ENCODE data around the gene KATNAL1.

KATNAL1 gene

DNA sequence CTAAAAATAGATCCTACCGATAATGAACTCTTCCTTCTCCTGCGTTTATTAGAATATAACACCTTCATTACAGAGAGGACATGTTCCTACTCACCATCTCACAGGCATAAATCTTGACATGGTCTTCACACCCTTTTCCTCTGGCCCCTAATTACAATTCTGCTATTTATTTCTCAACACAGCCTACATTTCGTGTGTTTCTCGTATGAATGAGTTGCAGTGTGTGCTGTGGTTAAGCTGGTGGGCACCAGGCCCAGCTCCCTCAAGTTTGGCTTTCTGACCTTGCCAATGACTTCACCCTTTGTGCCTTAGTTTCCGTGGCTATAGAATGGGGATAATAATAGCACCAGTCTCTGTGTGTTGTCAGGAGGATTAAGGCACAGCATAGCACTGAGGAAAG is 12.3 kb upstream of the KATNAL1 start:
- TF ChIP-seq, protein P1, sequence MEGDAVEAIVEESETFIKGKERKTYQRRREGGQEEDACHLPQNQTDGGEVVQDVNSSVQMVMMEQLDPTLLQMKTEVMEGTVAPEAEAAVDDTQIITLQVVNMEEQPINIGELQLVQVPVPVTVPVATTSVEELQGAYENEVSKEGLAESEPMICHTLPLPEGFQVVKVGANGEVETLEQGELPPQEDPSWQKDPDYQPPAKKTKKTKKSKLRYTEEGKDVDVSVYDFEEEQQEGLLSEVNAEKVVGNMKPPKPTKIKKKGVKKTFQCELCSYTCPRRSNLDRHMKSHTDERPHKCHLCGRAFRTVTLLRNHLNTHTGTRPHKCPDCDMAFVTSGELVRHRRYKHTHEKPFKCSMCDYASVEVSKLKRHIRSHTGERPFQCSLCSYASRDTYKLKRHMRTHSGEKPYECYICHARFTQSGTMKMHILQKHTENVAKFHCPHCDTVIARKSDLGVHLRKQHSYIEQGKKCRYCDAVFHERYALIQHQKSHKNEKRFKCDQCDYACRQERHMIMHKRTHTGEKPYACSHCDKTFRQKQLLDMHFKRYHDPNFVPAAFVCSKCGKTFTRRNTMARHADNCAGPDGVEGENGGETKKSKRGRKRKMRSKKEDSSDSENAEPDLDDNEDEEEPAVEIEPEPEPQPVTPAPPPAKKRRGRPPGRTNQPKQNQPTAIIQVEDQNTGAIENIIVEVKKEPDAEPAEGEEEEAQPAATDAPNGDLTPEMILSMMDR (IDR thresholded peaks at IDR 0.05; ENCODE audit: extremely low read depth, missing control alignments) = no peak
- no peak for DNase-seq (ENCODE audit: low spot score)

- no peak for DNase-seq (ENCODE audit: low spot score)
- TF ChIP-seq, protein P1 (IDR thresholded peaks at IDR 0.05; ENCODE audit: extremely low read depth, missing control alignments) = no peak
Measured at GRCh38 chr13:30319130-30319529, 11.8 kb upstream of the KATNAL1 start.

- DNase-seq (ENCODE audit: low spot score) = no peak
- TF ChIP-seq, protein P1 (IDR thresholded peaks at IDR 0.05; ENCODE audit: extremely low read depth, missing control alignments) = no peak
Measured at GRCh38 chr13:30318026-30318425, 10.7 kb upstream of the KATNAL1 start.

DNA sequence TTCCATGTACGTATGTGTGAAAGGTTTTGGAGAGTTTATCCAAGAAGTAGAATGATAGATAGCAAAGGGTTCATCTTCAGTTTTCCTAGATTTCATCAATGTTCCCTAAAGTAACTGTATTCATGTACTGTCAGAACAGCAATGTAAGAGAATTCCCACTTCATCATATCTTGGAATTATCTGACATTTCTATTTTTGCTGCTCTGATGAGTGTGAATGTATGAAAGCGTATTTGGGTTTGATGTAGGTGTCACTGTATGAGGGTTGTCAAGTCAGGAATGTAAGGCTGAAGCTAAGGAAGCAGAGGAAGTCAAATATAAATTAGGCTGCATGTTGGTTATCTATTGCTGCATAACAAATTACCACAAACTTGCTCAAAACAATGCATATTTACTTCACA is 7.2 kb upstream of the KATNAL1 start:
- TF ChIP-seq, protein P1 (IDR thresholded peaks at IDR 0.05; ENCODE audit: extremely low read depth, missing control alignments) = no peak

GRCh38 chr13:30314069-30314468 is 6.7 kb upstream of the KATNAL1 start:
- TF ChIP-seq, protein P1 (IDR thresholded peaks at IDR 0.05; ENCODE audit: extremely low read depth, missing control alignments) = no peak
- no peak for DNase-seq (ENCODE audit: low spot score)

More for the DNA sequence above, 7.2 kb upstream of the KATNAL1 start:
- no peak for DNase-seq (ENCODE audit: low spot score)

DNA sequence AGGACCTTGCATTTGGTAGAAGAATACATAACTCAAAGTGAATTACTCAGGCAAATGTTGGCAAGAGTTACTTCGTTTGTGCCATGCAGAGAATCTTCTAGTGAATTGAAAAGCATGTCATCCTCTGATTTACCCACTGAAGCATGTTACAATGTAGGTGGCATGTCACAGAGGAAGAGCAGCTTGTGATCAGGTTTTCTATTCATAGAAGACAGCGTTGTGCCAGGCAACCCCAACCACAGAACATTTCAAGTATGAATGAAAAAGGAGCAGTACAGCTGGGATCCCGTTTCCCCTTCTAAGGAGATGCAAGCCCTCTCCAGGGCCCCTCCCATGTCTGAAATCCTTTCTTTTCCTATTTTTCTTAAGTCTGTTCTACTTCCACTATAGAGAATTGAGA is 6.0 kb upstream of the KATNAL1 start:
- DNase-seq (ENCODE audit: low spot score) = no peak
- TF ChIP-seq, protein P1 (IDR thresholded peaks at IDR 0.05; ENCODE audit: extremely low read depth, missing control alignments) = no peak

DNA sequence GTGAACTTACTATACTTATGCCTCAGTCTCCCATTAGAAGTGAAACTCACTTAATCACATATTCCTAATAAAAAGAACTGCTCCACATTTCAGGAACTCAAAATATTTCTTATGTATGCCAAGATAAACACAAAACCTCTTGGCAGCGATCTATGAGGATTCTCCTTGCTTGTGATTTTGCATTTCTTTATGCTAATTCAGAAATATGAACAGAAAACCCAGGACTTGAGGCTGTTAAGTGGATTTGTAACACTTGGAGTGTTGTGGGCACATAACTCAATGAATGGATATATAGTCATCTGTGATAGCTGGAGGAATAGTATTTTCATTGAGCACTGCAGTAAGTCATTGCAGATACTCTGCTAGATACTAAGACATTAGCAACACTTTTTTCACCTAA is 5.6 kb upstream of the KATNAL1 start:
- DNase-seq (ENCODE audit: low spot score) = no peak
- TF ChIP-seq, protein P1 (IDR thresholded peaks at IDR 0.05; ENCODE audit: extremely low read depth, missing control alignments) = no peak
